HAP-1 (cell line): ENCODE results near the gene DHX34.
A peak's percentile ranks its signal among the peaks of the same experiment; 100 is the strongest.
"Not testable (repeated sequence)": the region's sequence is repeated elsewhere in the genome, so short reads cannot be mapped to it uniquely, and the experiment has no call there.

ENCODE experiments used
- DNase-seq, 2 experiments: peaks; one replicate each; pipeline ENCODE4 v3.0.0-alpha.2; 2016 to 2020; ENCODE audit warnings: low spot score in 2 of 2
- H3K27me3 ChIP-seq: fragments of 250-450 bp; sonication (Bioruptor Pico); 2 replicates; pipeline ENCODE4 v1.5.1; 2020; ENCODE audit warnings: low read depth, mild to moderate bottlenecking, moderate library complexity
- H3K36me3 ChIP-seq: fragments of 250-450 bp; sonication (Bioruptor Pico); replicated peaks from 2 replicates; pipeline ENCODE4 v1.5.1; 2020; ENCODE audit warnings: mild to moderate bottlenecking
- H3K4me1 ChIP-seq: fragments of 250-450 bp; sonication (Bioruptor Pico); 2 replicates; pipeline ENCODE4 v1.5.1; 2020; ENCODE audit warnings: mild to moderate bottlenecking
- H3K4me3 ChIP-seq: fragments of 250-450 bp; sonication (Bioruptor Pico); 2 replicates; pipeline ENCODE4 v1.5.1; 2020; ENCODE audit warnings: mild to moderate bottlenecking, moderate library complexity
- H3K9me3 ChIP-seq: fragments of 250-450 bp; sonication (Bioruptor Pico); 2 replicates; pipeline ENCODE4 v1.5.1; 2020; ENCODE audit warnings: mild to moderate bottlenecking, moderate library complexity
- in situ Hi-C: fragments of 300-500 bp; cut with MboI; formaldehyde crosslinking; loops from 3 replicates; pipeline ENCODE4 v1.14.3; 2020; ENCODE audit warnings: low sequenced_read_pairs, inconsistent platforms, mixed read lengths

Gene DHX34

DNA sequence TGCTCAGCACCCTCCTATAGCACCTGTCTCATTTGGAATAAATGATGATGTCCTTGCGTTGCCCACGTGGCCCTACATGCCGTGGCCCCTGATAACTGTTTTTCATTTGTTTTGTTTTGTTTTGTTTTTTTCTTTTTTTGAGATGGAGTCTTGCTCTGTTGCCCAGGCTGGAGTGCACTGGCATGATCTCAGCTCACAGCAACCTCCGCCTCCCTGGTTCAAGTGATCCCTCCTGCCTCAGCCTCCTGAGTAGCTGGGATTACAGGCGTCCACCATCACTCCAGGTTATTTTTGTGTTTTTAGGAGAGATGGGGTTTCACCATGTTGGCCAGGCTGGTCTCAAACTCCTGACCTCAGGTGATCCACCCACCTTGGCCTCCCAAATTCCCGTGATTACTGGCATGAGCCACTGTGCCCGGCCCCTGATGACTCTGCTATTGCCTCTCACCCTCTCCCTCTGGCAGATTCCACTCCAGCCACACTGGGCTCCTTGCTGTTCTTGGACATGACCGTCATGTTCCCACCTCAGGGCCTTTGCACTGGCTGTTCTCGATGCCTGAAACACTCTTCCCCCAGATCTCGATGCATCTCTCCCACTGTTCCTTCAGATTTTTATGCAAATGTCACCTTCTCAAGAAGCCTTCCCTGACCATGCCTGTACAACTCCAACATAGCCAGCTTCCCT lies 9.8 kb upstream of the DHX34 start:
- Histone ChIP-seq H3K36me3 (no peaks in the 10 kb centered on the region), H3K27me3 (no peaks in the 10 kb centered on the region), H3K4me1 (no peaks in the 10 kb centered on the region), H3K4me3 (no peak overlapping the region), H3K9me3 (no peaks in the 10 kb centered on the region)
- DNase-seq: no peak
- in situ Hi-C loops: no loop called here

DNA sequence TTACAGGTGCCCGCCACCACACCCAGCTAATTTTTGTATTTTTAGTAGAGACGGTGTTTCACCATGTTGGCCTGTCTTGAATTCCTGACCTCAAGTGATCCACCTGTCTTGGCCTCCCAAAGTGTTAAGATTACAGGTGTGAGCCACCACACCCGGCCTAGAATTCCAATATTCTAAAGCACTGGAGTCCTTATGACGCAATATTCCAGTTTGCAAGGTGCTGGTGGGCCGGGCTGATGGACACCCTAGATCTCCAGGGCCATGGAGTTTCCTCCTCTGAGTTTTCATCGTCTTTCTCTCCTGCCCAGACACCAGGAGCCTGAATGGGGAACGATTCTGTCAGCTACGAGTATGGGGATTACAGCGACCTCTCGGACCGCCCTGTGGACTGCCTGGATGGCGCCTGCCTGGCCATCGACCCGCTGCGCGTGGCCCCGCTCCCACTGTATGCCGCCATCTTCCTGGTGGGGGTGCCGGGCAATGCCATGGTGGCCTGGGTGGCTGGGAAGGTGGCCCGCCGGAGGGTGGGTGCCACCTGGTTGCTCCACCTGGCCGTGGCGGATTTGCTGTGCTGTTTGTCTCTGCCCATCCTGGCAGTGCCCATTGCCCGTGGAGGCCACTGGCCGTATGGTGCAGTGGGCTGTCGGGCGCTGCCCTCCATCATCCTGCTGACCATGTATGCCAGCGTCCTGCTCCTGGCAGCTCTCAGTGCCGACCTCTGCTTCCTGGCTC lies 8.5 kb upstream of the DHX34 start:
- in situ Hi-C loops: no loop called here
- no peak overlapping the region for H3K4me3 ChIP-seq
- no peaks in the 10 kb centered on the region for H3K9me3 ChIP-seq
- no peaks in the 10 kb centered on the region for H3K27me3 ChIP-seq
- no peaks in the 10 kb centered on the region for H3K36me3 ChIP-seq
- H3K4me1 ChIP-seq: no peaks in the 10 kb centered on the region
- no peak for DNase-seq

DNA sequence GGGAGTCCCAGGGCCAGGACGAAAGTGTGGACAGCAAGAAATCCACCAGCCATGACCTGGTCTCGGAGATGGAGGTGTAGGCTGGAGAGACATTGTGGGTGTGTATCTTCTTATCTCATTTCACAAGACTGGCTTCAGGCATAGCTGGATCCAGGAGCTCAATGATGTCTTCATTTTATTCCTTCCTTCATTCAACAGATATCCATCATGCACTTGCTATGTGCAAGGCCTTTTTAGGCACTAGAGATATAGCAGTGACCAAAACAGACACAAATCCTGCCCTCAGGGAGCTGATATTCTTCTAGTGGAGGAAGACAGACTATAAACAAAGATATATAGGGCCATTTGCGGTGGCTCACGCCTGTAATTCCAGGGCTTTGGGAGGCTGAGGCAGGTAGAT lies 7.4 kb upstream of the DHX34 start:
- H3K4me3 ChIP-seq: no peak overlapping the region
- no peaks in the 10 kb centered on the region for H3K36me3 ChIP-seq
- in situ Hi-C loops: no loop called here
- no peaks in the 10 kb centered on the region for H3K27me3 ChIP-seq
- DNase-seq: no peak
- no peaks in the 10 kb centered on the region for H3K9me3 ChIP-seq
- no peaks in the 10 kb centered on the region for H3K4me1 ChIP-seq

DNA sequence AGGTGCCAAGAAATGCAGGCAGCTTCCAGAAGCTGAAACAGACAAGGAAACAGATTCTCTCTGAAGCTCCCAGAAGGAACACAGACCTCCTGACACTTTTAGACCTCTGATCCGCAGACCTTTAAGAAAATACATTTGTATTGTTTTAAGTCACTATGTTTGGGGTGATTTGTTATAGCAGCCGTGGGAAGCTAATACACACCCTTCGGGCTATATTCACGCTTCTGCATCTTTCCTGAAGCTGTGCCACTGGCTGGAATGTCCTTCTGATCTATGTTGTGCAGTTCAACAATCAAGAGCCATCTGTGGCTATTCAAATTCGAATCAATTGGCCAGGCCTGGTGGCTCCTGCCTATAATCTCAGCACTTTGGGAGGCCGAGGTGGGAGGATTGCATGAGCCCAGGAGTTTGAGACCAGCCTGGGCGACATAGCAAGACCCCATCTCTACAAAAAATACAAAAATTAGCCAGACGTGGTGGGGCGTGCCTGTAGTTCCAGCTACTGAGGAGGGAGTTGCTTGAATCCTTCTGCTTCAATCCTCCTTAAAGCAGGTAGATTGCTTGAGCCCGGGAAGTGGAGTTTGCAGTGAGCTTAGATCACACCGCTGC lies 5.8 kb upstream of the DHX34 start:
- Histone ChIP-seq H3K36me3 (no peaks in the 10 kb centered on the region), H3K9me3 (no peaks in the 10 kb centered on the region), H3K4me1 (no peaks in the 10 kb centered on the region), H3K4me3 (no peak overlapping the region), H3K27me3 (no peaks in the 10 kb centered on the region)
- in situ Hi-C loops: no loop called here
- no peak for DNase-seq

DNA sequence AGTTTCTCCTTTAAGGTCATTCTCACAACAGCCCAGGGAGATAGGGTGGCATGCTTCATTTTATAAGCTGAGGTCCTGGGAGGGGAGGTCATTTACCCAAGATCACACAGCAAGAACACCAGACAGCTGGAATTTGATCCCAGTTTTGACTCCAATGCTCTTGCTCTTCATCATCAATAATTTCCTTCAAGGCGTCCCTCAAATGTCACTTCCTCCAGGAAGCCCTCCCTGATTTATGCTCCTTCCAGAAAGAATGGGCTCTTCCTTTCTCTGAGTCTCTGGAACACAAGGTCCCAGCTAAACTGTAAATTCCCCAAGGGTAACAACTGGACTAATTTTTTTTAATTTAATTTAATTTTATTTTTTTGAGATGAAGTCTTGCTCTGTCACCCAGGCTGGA lies 4.7 kb upstream of the DHX34 start:
- H3K9me3 ChIP-seq: no peaks in the 10 kb centered on the region
- DNase-seq: no peak
- peaks cover 4% of the 10 kb centered on the region for H3K4me1 ChIP-seq
- no peaks in the 10 kb centered on the region; the same call in 1 of the 2 replicates for H3K36me3 ChIP-seq
- no peak overlapping the region for H3K4me3 ChIP-seq
- in situ Hi-C loops: no loop called here
- no peaks in the 10 kb centered on the region for H3K27me3 ChIP-seq

DNA sequence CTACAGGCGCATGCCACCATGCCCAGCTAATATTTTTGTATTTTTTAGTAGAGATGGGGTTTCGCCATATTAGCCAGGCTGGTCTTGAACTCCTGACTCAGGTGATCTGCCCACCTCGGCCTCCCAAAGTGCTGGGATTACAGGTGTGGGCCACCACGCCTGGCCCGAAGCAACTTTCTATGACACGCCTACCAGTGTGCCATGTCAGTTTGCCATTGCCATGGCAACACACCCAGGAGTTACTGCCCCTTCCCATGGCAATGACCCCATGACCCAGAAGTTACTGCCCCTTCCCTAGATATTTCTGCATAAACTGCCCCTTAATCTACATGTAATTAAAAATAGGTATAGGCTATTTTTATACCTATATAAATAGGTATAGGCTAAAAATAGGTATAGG lies 3.1 kb upstream of the DHX34 start:
- H3K4me3 ChIP-seq, H3K9me3 ChIP-seq, H3K36me3 ChIP-seq, H3K27me3 ChIP-seq, in situ Hi-C loops, DNase-seq, H3K4me1 ChIP-seq: not testable (repeated sequence)

DNA sequence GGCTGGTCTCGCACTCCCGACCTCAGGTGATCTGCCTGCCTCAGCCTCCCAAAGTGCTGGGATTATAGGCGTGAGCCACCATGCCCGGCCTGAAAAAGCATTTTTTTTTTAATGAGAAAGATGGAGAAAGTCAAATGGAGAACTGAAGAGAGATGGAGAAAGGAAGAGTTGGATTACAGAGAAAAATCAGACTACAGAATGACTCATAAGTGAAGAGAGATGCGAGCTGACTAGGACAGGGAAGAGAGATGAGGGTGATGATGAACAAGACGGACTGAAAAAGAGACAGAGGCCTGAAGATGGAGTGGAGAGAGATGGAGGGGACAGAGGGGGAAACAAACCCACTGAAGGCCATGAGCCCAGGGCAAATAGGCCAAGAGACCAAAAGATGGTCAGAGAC lies 1.5 kb downstream of the DHX34 start:
- DNase-seq: no peak
- no peak overlapping the region for H3K4me3 ChIP-seq
- in situ Hi-C loops: no loop called here
- H3K27me3 ChIP-seq: no peaks in the 10 kb centered on the region
- peaks cover 8% of the 10 kb centered on the region for H3K4me1 ChIP-seq
- no peaks in the 10 kb centered on the region for H3K9me3 ChIP-seq
- H3K36me3 ChIP-seq: peaks cover 38% of the 10 kb centered on the region

DNA sequence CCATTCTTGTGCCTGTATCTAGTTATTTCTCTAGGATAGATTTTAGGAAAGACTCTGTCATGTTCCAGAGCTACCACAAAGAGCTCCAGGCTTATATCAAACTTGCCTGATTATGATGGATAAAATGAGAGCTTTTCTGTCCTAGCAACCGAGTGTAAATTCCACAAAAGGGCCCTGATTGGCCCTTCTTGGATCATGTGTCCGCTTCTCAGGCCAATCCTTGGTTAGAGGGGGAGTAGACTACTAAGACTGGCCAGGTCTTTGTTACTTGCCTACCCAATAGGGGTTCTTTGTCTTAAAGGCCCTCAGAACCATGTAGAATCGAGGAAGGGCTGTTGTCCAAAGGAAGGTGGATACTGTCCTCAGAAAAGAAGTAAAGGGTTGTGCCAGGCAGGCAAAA lies 2.4 kb downstream of the DHX34 start:
- Histone ChIP-seq H3K9me3 (no peaks in the 10 kb centered on the region), H3K36me3 (peaks cover 47% of the 10 kb centered on the region), H3K4me1 (peaks cover 8% of the 10 kb centered on the region), H3K27me3 (no peaks in the 10 kb centered on the region), H3K4me3 (no peak overlapping the region)
- peak in 1 of 2 experiments; percentile 26 for DNase-seq
- in situ Hi-C loops: no loop called here

DNA sequence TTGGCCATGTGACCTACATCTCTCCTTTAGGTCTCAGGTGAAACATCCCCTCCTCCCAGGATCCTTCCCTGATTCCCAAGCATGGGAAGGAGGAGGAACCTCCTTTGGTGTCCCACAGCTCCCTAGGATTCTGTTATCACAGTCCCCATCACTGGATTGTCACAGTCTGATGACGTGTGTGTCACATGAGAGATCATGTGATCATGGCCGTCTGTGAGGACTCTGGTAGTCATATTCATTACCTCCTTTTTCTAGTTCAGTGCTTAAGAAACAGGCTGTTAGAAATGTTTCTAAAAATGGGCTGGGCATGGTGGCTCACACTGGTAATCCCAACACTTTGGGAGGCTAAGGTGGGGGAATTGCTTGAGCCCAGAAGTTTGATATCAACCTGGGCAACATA lies 3.0 kb downstream of the DHX34 start:
- Histone ChIP-seq H3K36me3 (peaks cover 53% of the 10 kb centered on the region), H3K4me3 (no peak overlapping the region), H3K27me3 (no peaks in the 10 kb centered on the region), H3K9me3 (no peaks in the 10 kb centered on the region), H3K4me1 (peaks cover 8% of the 10 kb centered on the region)
- DNase-seq: no peak
- in situ Hi-C loops: no loop called here

DNA sequence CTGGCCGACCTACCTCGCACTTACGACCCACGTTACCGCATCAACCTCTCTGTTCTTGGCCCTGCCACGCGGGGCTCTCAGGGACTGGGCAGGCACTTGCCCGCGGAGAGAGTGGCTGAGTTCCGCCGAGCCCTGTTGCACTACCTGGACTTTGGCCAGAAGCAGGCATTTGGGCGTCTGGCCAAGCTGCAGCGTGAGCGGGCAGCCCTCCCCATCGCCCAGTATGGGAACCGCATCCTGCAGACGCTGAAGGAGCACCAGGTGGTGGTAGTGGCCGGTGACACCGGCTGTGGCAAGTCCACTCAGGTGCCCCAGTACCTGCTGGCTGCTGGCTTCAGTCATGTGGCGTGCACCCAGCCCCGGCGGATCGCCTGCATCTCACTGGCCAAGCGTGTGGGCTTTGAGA lies 4.2 kb downstream of the DHX34 start:
- DNase-seq: no peak
- H3K4me1 ChIP-seq: peaks cover 8% of the 10 kb centered on the region
- no peaks in the 10 kb centered on the region for H3K27me3 ChIP-seq
- no peak overlapping the region for H3K4me3 ChIP-seq
- H3K36me3 ChIP-seq: peaks cover 65% of the 10 kb centered on the region
- in situ Hi-C loops: no loop called here
- H3K9me3 ChIP-seq: no peaks in the 10 kb centered on the region

DNA sequence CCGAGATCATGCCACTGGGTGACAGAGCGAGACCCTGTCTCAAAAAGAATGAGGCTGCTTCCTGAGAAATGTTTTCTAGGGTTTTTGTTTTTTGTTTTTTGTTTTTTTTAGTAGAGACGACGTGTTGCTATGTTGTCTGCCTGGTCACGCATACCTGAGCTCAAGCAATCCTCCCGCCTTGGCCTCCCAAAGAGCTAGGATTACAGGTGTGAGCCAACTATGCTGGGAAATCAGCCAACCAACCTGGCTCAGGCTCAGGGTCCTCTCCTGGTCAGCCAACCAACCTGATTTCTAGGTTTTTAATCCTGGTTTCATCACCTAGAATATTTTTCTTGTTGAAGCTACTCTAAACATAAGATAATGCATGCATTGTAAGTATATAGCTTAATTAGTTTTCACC lies 7.8 kb downstream of the DHX34 start:
- DNase-seq: no peak
- Histone ChIP-seq H3K9me3 (no peaks in the 10 kb centered on the region), H3K36me3 (peaks cover 96% of the 10 kb centered on the region), H3K4me1 (no peaks in the 10 kb centered on the region), H3K27me3 (no peaks in the 10 kb centered on the region), H3K4me3 (no peak overlapping the region)
- in situ Hi-C loops: no loop called here

DNA sequence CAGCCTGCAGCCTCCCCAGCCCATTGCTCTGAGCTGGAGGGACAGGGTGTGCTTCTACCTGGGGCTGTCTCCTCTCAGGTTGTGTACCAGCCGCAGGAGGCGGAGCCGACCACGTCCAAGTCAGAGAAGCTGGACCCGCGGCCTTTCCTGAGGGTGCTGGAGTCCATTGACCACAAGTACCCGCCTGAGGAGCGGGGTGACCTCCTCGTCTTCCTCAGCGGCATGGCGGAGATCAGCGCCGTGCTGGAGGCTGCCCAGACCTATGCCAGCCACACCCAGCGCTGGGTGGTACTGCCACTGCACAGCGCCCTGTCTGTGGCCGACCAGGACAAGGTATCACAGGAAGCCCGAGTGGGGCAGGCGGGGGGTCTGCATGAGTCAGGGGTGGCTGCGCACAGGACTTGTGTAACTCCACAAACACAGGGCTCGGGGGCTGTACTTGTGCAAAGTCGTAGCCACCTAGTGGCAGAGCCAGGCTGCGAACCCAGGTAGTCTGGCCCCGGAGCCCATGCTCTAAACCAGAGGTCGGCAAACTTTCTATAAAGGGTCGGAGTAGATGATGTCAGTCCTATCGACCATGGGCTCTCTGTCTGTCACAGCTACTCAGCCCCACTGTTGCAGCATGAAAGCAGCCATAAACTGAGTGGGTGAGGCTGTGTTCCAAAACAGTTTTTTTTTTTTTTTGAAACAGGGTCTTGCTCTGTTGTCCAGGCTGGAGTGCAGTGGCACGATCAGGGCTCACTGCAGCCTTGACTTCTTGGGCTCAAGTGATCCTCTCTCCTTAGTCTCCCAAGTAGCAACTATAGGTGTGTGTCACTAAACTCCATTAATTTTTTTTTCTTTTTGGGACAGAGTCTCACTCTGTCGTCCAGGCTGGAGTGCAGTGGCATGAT lies 8.9 kb downstream of the DHX34 start:
- peak in 1 of 2 experiments; percentile 36 for DNase-seq
- in situ Hi-C loops: no loop called here
- no peaks in the 10 kb centered on the region for H3K9me3 ChIP-seq
- H3K4me1 ChIP-seq: no peaks in the 10 kb centered on the region
- no peaks in the 10 kb centered on the region for H3K27me3 ChIP-seq
- H3K36me3 ChIP-seq: peaks cover 93% of the 10 kb centered on the region
- H3K4me3 ChIP-seq: no peak overlapping the region

DNA sequence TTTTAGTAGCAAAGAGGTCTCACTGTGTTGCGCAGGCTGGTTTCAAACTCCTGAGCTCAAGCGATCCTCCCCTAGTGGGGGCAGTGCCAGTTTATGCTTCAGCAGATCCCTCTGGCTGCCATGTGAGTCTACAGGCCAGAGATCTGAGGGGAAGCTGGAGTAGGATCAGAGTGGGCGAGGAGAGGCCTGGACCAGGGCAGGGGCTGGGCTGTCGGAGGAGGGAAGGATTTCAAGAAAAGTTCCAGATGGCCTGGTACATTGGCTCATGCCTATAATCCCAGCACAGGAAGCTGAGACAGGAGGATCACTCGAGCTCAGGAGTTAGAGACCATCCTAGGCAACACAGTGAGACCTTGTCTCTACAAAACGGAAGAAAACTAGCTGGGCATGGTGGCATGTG lies 9.8 kb downstream of the DHX34 start:
- Histone ChIP-seq H3K36me3 (peaks cover 90% of the 10 kb centered on the region), H3K4me3 (no peak overlapping the region), H3K4me1 (no peaks in the 10 kb centered on the region), H3K9me3 (no peaks in the 10 kb centered on the region), H3K27me3 (no peaks in the 10 kb centered on the region)
- in situ Hi-C loops: no loop called here
- DNase-seq: no peak
